Nephron progenitor cell (in vitro differentiated cells): ENCODE results near the gene UBE2R2.
"Not testable (repeated sequence)": the region's sequence is repeated elsewhere in the genome, so short reads cannot be mapped to it uniquely, and the experiment has no call there.

ENCODE experiments used
- DNase-seq: peaks from one replicate; pipeline ENCODE4 v3.0.0; 2021
- H3K27ac Mint-ChIP-seq: 2 replicates; pipeline ENCODE4 v1.8.0; 2021; ENCODE audit warnings: mild to moderate bottlenecking, moderate library complexity, mixed read lengths
- H3K27me3 Mint-ChIP-seq: 2 replicates; pipeline ENCODE4 v1.8.0; 2021; ENCODE audit warnings: mild to moderate bottlenecking, low read depth, mixed read lengths; ENCODE audit not compliant: poor library complexity
- H3K36me3 Mint-ChIP-seq: 2 replicates; pipeline ENCODE4 v1.8.0; 2021; ENCODE audit warnings: low read depth, mixed read lengths
- H3K4me1 Mint-ChIP-seq: 2 replicates; pipeline ENCODE4 v1.8.0; 2021; ENCODE audit warnings: mixed read lengths
- H3K4me3 Mint-ChIP-seq: 2 replicates; pipeline ENCODE4 v1.8.0; 2021; ENCODE audit warnings: mild to moderate bottlenecking, moderate library complexity, mixed read lengths
- H3K9me3 Mint-ChIP-seq: 2 replicates; pipeline ENCODE4 v1.8.0; 2021; ENCODE audit warnings: mild to moderate bottlenecking, moderate library complexity, mixed read lengths
- TF ChIP-seq, protein P1 (sequence below): fragments of 200-600 bp; sonication (generic); IDR thresholded peaks from 2 replicates; pipeline ENCODE4 v1.5.0; 2021; ENCODE audit warnings: antibody characterized with exemption

The UBE2R2 gene

DNA sequence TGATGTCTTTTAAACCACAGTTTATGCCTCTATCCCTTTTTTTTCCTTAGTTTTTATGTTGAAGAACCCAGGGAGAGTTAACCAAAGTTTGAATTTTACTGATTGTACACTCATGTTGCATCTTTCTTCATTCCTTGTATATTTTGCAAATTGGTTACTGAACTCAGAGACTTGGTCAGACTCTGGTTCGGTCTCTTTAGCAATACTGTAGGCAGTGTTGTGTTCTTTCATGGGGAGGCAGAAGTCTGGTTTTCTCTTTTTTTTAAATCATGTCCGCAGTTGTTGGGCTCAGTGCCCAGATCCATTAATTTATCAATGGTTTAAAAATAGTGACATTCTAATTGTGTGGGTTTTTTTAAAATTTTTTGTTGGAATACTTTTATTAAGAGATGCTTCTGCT lies 23.4 kb downstream of the UBE2R2 start:
- Mint-ChIP-seq H3K27me3 (no peaks in the 10 kb centered on the region), H3K9me3 (peaks cover 8% of the 10 kb centered on the region), H3K4me1 (peaks cover 6% of the 10 kb centered on the region), H3K27ac (peak overlapping the region; percentile 6), H3K4me3 (no peak overlapping the region), H3K36me3 (peaks cover 48% of the 10 kb centered on the region)
- no peak for DNase-seq
- TF ChIP-seq, protein P1, sequence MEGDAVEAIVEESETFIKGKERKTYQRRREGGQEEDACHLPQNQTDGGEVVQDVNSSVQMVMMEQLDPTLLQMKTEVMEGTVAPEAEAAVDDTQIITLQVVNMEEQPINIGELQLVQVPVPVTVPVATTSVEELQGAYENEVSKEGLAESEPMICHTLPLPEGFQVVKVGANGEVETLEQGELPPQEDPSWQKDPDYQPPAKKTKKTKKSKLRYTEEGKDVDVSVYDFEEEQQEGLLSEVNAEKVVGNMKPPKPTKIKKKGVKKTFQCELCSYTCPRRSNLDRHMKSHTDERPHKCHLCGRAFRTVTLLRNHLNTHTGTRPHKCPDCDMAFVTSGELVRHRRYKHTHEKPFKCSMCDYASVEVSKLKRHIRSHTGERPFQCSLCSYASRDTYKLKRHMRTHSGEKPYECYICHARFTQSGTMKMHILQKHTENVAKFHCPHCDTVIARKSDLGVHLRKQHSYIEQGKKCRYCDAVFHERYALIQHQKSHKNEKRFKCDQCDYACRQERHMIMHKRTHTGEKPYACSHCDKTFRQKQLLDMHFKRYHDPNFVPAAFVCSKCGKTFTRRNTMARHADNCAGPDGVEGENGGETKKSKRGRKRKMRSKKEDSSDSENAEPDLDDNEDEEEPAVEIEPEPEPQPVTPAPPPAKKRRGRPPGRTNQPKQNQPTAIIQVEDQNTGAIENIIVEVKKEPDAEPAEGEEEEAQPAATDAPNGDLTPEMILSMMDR: no peak

DNA sequence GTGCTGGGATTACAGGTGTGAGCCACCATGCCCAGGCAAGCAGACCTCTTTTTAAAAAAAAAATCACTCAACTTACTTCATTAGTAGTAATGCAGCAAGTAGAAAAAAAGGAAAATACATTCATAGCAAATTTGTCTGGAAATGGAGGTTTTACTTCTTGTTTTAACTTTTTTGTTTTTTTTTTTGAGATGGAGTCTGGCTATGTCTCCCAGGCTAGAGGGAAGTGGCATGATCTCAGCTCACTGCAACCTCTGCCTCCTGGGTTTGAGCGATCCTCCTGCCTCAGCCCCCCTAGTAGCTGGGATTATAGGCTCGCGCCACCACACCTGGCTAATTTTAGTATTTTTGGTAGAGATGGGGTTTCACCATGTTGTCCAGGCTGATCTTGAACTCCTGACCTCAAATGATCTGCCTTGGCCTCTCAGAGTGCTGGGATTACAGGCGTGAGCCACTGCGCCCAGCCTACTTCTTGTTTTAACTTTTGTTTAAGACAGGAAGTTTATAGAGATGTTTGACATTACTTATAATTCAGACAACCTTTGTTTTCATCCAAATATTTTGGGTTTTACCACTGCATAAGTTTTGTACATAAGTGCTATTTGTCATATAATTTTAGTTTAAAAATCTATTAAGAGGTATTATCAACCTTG lies 26.5 kb downstream of the UBE2R2 start:
- TF ChIP-seq, protein P1: no peak
- no peak overlapping the region for H3K4me3 Mint-ChIP-seq
- no peak for DNase-seq
- no peaks in the 10 kb centered on the region for H3K27me3 Mint-ChIP-seq
- H3K27ac Mint-ChIP-seq: no peak overlapping the region
- peaks cover 12% of the 10 kb centered on the region for H3K9me3 Mint-ChIP-seq
- H3K4me1 Mint-ChIP-seq: peaks cover 11% of the 10 kb centered on the region
- H3K36me3 Mint-ChIP-seq: peaks cover 62% of the 10 kb centered on the region

DNA sequence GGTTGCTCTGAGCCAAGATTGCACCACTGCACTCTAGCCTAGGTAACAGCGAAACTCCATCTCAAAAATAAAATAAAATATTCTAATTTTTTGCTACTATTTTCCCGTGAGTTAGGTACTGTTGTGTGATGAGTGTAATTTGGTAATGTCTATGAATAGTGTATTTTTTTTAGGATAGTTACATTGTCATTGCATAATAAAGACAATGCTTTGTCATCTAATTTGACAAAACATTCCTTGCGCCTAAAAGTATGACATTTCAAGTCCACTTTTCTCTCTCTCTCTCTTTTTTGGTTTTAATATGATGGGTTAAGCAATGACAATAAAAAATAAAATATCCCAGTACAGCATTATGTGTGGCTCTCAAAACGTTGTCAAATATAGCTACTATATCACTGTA lies 29.3 kb downstream of the UBE2R2 start:
- H3K4me1 Mint-ChIP-seq: peaks cover 20% of the 10 kb centered on the region
- no peak for DNase-seq
- H3K4me3 Mint-ChIP-seq: no peak overlapping the region
- no peak overlapping the region for H3K27ac Mint-ChIP-seq
- H3K36me3 Mint-ChIP-seq: peaks cover 53% of the 10 kb centered on the region
- TF ChIP-seq, protein P1: no peak
- H3K9me3 Mint-ChIP-seq: peaks cover 12% of the 10 kb centered on the region
- H3K27me3 Mint-ChIP-seq: no peaks in the 10 kb centered on the region

DNA sequence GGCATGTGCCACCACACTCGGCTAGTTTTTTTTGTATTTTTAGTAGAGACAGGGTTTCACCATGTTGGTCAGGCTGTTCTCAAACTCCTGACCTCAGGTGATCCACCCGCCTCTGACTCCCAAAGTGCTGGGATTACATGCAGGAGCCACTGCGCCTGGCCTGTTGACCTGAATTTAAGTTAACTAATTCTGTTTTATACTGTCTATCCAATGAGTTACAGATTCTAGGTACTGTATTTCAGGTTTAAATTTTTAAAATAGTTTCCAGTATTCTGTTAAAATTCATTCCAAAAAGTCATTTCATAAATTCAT lies 30.9 kb downstream of the UBE2R2 start:
- not testable (repeated sequence) for H3K27ac Mint-ChIP-seq, DNase-seq, H3K27me3 Mint-ChIP-seq, H3K4me3 Mint-ChIP-seq
- H3K4me1 Mint-ChIP-seq: peaks cover 16% of the 10 kb centered on the region
- H3K9me3 Mint-ChIP-seq: peaks cover 12% of the 10 kb centered on the region
- H3K36me3 Mint-ChIP-seq: peaks cover 39% of the 10 kb centered on the region

DNA sequence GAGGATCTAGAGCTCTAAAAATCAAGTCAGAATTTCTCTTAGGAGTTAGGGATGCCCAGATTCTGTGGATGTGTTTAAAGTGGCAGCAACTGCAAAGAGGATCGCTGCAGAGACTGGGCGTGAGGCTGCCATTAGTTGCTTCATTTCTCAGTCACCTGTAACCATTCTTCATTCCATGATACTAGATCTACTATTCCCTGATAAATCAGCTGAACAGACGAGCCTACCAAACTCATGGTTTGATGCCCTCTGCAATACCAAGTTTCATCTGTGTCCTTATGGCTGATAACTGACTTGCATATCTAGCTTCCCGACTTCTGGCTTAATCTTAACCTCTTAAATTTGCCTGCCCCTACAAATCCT lies 33.3 kb downstream of the UBE2R2 start:
- no peaks in the 10 kb centered on the region for H3K27me3 Mint-ChIP-seq
- DNase-seq: no peak
- TF ChIP-seq, protein P1: no peak
- peaks cover 16% of the 10 kb centered on the region for H3K4me1 Mint-ChIP-seq
- H3K4me3 Mint-ChIP-seq: no peak overlapping the region
- H3K36me3 Mint-ChIP-seq: peaks cover 33% of the 10 kb centered on the region
- H3K9me3 Mint-ChIP-seq: peaks cover 6% of the 10 kb centered on the region
- peak overlapping the region; percentile 62 for H3K27ac Mint-ChIP-seq

DNA sequence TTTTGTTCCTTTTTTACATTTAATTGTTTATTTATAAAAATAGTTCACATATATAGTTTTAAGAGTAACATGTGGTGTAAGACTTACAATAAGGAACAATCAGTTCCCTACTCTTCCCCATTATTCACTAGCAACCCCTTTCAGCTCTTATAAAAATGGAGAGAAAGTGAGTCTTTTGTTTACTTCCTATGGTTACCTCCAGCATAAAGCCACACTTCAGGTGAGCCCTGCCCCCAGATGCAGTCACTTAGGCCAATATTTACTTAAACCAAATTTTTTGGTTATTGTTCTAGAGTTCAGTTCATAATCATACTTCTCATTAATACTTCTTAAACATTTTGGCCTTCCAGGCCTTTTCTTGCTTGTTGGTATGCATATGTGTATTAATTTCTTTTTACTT lies 33.7 kb downstream of the UBE2R2 start:
- Mint-ChIP-seq H3K36me3 (peaks cover 32% of the 10 kb centered on the region), H3K27me3 (no peaks in the 10 kb centered on the region), H3K9me3 (peaks cover 4% of the 10 kb centered on the region), H3K27ac (peak overlapping the region; percentile 57), H3K4me1 (peaks cover 16% of the 10 kb centered on the region), H3K4me3 (no peak overlapping the region)
- TF ChIP-seq, protein P1: no peak
- no peak for DNase-seq
